ENCODE measurements around the gene ATG4B.

ATG4B gene

DNA sequence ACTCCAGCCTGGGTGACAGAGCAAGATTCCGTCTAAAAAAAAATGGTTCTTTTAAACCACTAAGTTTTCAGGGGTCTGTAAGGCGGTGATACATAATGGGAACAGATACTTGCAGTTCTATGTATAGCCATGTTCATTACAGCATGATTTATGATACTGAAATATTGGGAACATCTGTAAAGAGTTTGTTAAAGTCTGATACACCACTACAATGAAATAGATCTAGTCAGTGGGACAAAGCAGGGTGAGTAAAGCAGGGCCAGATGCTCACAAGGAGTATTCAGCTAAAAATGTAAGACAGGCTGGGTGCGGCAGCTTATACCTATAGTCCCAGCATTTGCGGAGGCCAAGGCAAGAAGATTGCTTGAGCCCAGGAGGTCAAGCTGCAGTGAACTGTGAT is 58.2 kb downstream of the ATG4B start:
- no peak for DNase-seq

DNA sequence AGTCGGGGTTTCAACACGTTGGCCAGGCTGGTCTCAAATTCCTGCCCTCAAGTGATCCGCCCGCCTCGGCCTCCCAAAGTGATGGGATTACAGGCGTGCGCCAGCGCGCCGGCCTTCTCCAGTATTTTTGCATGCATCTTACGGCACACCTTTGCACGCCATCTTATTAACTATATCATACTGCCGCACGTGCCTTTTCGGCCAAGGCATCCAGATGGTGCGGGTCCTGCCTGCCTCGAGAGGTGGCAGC is 63.6 kb downstream of the ATG4B start:
- no peak for DNase-seq

DNA sequence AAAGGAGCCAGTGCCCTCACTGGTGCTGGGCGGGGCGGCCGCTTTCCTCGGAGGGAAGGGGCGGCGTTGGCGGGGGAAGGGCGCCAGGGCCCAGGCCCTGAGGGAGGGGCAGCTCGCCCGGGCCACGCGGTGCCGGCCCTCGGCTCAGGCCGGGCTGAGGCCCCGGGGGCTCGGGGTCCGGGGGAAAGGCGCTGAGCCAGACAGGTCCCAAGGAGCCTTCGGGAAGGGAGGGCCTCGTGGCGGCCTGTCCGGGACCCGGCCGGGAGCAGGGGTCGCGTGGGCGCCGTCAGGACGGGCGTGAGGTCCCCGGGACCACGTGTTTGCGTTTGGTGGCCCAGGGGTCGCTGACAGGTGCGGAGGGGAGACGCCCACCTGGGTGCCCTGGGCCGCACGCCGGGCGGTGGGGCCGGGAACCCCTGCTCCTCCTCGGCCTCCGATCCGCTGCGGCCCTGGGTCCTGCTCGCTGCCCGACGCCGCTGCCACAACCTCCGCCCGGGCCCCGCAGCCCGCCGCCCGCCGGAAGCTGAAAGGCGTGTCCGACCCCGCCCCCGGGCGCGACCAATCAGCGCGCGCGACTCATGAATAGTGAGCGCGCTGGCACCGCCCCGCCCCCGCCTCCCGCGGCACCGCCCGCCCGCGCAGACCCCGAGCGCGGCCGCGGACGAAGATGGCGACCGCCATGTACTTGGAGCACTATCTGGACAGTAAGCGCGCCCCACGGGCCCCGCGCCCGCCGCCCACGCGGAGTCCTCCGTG is 64.1 kb downstream of the ATG4B start, which contains the start of gene ING5:
ING5 (plus strand) TSS at position 641 of the 756 bp plus-strand sequence; CDS start at position 668, 27 bp downstream.
- DNase-seq: peak; percentile 93

DNA sequence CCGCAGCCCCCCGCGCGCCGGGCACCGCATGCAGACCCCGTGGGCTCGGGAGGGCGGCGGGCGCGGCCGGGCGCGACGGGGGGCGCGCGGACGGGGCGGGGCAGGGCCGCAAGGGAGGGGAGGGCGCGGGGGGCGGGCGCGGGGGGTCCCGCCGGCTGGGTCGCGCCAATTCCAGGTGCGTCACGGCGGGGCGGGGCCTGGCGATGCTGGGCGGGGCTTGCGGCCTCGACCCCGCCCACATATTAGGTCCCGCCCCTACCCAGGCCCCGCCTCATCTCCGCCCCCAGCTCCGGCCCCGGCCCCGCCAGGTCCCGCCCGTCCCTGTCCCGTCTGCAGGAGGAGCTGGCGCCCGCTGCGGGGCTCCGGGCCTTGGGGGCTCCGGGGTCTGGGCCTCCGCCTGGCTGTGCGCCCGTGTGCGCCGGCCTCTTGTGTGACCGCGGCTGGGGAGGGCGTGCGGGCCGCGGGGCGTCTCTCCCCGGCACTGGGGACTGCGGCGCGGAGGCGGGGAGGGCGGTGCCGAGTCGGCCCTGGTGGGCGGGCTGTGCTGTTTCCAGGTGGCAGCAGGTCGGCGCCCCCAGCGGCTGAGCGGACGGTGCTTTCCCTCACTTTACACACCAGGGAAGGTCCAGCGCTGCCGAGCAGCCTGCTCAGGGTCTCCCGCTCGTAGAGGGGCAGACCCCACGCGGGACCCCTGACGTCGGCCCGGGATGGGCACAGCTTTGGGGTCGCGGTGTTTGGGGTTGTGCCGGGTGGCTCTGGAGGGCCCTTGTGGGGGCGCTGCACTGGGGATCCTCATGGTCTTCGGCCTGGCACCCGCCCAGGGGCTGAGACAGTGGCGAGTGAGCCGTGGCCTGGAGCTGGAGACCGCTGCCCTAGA is 64.9 kb downstream of the ATG4B start:
- peak; percentile 89 for DNase-seq

DNA sequence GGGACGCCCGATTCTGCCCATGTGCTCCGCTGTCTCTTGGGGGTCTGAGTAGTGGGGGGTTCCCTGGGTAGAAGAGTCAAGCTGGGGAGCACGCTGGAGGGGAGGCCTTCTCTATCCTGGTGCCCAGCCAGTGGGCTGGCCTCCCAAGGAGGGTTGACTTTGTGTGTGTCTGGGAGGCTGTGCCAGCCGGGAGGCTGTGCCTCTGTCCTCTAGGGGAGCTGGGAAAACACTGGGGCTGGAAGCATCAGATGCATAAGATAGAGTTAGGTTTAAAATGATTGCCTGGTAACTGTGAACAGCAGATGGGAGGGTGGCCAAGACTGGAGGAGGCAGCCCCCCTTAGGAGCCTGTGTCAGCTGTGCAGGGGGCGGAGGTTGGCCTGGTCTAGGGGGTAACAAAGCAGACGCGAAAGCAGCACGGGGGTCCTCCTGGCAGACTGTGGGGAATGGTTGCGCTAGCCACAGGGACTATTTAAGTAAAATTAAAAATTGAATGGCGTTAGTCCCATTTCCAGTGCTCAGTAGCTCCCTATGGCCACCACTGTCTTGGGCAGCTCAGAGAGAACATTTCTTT is 65.6 kb downstream of the ATG4B start:
- no peak for DNase-seq

DNA sequence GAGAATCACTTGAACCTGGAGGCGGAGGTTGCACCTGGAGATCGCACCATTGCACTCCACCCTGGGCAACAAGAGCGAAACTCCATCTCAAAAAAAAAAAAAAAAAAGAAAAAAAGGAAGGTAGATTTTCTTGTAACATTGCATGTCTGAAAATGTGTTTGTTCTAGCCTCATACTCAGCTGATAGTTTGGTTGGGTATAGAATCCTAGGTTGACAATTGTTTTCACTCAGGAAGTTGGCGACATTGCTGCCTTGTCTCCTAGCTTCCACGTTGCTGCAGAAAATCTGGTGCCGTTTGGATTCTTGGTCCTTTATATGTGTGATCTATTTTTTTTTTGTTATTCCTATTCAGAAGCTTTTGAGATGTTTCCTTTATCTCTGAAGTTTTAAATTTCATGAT is 69.0 kb downstream of the ATG4B start:
- DNase-seq: no peak

DNA sequence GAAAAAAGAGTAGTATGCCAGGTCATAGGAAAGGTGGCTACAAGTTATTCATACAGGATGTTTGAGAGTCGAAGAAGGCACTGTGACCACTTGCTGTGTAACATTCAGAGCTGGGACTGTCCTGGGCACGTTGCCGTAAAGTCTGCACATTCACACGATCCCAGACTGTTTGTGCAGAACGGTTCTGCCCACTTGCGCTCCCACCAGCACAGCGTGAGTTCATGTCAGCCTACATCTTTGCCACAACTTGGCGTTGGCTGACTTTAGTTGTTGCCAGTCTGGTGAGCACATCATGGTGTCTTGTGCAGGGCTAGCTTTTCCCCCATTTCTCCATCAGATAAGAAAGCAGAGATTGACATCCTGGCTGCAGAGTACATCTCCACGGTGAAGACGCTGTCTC is 71.4 kb downstream of the ATG4B start:
- no peak for DNase-seq

DNA sequence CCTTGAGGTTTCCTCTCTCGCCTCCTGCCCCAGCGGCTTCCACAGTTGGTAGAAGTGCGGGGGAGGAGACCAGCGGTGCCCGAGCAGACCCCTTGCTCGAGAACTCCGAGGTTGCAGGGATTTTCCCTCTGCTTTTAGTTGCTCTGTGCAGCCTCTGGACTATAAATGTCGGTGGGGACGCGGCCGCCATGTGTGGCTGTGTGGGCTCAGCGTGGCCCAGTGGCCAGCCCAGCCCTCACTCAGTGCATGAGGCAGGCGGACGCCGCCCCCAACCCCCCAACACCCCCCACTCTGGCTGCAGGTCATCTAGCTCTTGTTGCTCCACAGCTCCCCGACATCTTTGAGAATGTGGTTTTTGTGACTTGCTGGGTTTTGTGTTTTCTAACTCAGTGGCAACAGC is 81.6 kb downstream of the ATG4B start:
- no peak for DNase-seq

DNA sequence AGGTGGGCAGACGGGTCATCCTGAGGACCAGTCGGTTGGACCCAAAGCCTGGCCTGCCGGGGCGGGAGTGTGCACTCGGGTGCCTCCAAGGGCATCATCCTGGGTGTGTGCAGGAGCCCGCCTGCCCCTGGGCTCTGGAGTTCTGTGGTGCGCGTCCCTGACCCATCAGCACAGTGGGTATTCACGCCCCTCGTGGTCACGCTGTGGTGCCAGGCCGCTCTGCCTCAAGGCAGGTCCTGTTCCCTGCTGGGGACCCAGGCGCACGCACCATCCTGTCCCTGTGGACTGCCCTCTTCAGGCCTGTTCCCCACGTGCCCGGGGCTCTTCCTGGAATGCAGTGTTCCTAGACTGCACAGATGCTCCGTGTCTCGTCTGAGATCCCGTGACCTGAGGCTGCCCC is 82.6 kb downstream of the ATG4B start:
- no peak for DNase-seq

DNA sequence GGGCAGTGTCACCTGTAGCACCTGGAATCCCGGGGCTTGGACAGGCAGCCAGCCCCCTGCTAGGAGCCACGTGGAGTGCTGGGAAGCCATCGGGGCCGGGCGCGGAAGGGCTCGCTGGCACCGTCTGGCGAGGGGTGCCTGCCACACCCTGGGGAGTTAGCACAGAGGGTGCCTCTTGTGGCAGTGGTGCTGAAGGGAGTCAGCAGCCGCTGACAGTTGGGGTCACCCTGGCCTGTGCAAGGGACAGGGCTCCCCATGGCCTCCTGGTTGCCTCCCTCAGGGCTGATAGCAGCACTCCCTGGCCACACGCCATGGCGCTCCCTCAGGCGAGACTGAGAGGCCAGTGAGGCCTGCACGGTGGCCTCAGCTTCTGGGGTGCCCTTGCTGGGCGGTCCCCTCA is 83.1 kb downstream of the ATG4B start:
- DNase-seq: no peak

DNA sequence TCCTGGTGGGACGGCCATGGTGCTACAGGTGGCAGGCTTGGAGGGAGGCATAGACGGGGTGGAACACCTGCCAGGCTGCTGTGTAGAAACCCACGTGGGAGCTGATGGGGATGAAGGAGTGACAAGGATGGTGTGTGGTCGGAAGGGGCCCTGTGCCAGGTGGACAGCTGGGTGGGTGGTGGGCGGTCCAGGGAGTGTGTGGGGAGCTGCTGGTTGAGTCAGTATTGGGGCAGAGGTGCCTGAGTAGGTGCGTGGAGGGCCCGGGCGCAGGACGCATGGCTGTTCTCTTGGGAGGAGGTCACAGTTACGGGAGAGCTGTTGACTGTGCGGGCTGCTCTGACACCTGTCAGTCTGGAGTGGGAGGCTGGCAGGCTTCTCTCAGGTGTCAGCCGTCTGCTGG is 84.4 kb downstream of the ATG4B start:
- DNase-seq: no peak

DNA sequence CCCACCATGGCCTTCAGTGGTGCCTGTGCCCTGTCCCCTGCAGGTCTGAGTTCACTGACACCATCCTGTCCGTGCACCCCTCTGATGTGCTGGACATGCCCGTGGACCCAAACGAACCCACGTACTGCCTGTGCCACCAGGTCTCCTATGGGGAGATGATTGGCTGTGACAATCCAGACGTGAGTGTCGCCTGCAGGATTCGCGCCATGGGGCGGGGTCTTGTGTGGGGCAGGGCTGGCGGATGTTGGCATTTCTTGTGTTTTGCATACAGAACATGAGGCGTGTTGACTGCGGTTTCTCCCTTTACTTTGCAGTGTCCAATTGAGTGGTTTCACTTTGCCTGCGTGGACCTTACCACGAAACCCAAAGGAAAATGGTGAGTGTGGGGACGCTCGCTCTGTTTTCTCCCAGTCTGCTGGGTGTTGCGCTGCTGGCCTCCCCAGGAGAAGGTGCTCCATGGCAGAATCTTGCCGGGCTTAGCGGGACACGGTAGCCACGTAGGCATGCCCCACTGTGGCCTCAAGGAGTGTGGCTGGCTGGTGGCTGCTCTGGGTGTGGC is 85.5 kb downstream of the ATG4B start:
- DNase-seq: no peak

All from stimulated activated naive CD4-positive, alpha-beta T cell treated with Interleukin-2 at 50 U/mL for 16 hours (primary cell).